GM12892 (cell line): ENCODE measurements around the gene CYP19A1.

ENCODE experiments used
- POLR2A ChIP-seq: IDR thresholded peaks from 2 replicates; pipeline ENCODE4 v1.6.1; 2011; ENCODE audit warnings: low read depth, low read length, control low read depth
- POLR2AphosphoS5 ChIP-seq: IDR thresholded peaks from 2 replicates; pipeline ENCODE4 v1.6.1; 2011; ENCODE audit warnings: low read depth, low read length, control low read depth
- TAF1 ChIP-seq: IDR thresholded peaks from 2 replicates; pipeline ENCODE4 v1.6.1; 2011; ENCODE audit warnings: low read depth, mild to moderate bottlenecking, control low read depth, low read length, borderline replicate concordance

DNA sequence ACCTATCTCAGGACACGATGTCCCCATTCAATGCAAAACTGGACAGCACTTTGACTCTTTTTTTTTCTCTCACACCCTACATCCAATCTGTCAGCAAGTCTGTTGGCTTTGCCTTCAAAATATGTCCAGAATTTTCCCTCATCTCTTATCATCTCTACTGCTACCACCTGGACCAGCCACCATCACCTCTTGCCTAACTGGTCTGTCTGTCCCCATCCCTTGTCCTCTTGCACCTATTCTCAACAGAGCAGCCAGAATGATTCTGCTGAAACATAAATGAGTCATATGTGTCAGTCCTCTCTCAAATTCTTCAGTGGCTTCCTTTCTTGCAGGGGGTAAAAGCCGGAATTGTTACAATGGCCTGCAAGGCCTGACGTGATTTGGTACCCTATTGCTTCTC is 105.8 kb downstream of the CYP19A1 start:
- no peak for TF ChIP-seq POLR2AphosphoS5
- no peak for TF ChIP-seq POLR2A
- no peak for TF ChIP-seq TAF1
